C4-2B (cell line): Measurements from ENCODE around the gene TMEM238.

Experiments used
- ZFX ChIP-seq: fragments of 450-650 bp; IDR thresholded peaks from 2 replicates; pipeline ENCODE4 v1.6.1; 2017
- TF ChIP-seq, protein P1 (sequence below): fragments of 450-650 bp; conservative IDR thresholded peaks from 2 replicates; pipeline ENCODE4 v1.5.1; 2017; ENCODE audit warnings: mild to moderate bottlenecking

- TF ChIP-seq, protein P1, sequence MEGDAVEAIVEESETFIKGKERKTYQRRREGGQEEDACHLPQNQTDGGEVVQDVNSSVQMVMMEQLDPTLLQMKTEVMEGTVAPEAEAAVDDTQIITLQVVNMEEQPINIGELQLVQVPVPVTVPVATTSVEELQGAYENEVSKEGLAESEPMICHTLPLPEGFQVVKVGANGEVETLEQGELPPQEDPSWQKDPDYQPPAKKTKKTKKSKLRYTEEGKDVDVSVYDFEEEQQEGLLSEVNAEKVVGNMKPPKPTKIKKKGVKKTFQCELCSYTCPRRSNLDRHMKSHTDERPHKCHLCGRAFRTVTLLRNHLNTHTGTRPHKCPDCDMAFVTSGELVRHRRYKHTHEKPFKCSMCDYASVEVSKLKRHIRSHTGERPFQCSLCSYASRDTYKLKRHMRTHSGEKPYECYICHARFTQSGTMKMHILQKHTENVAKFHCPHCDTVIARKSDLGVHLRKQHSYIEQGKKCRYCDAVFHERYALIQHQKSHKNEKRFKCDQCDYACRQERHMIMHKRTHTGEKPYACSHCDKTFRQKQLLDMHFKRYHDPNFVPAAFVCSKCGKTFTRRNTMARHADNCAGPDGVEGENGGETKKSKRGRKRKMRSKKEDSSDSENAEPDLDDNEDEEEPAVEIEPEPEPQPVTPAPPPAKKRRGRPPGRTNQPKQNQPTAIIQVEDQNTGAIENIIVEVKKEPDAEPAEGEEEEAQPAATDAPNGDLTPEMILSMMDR: no peak
- no peak for TF ChIP-seq ZFX
These were observed 7.7 kb downstream of the TMEM238 start, which contains the start of gene TMEM190 for GRCh38 chr19:55376241-55376933.
